ENCODE results near the gene SOX8.

Gene SOX8

DNA sequence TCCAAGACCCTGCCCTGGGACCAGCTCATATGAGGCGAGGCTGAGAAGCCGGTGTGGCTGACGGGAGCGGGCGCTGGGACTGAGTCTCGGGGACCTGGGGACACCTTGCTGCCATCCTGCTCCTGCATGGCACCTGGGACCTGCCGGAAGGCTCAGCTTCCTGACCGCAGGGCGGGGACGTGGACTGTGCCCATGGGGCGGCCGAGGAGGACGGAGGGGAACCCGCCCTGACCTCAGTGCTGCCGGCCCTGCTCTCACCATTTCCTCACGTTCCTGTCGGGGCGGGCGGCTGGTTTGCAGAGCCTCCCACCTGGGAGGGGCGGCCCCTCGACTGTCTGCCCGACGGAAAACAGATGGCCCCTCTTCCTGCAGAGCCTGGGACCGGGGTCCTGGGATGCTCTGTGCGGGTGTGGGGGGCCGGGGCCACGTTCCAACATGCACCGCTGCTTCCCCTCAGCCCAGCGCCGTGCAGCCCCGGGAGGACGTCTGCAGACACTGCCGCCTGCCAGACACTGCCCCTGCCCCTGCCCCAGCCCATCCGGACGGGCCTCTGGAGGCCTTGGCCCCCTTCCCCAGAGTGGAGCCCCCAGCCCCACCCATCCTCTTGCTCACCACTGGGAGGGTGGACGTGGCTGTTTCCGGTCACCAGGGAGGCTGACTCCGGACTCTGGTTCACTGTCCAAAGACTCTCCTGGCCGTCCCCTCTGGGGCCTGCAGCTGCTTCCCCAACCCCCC, 47.1 kb downstream of the SOX8 start:
- DNase-seq: no peak

DNA sequence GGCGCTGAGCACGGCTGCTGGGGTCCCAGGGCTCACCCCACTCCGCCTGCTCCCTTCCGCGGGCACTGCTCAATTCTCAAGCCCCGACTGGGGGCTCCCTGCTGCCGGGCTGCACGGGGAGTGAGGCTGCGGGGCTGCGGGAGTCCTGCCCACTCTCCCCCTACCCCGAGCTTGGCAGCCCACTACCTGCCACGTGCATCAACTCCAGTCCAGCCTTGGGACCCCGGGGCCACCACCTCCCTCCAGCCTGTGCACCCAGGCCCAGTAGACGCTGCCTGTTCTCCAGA, 47.6 kb downstream of the SOX8 start:
- no peak for DNase-seq

DNA sequence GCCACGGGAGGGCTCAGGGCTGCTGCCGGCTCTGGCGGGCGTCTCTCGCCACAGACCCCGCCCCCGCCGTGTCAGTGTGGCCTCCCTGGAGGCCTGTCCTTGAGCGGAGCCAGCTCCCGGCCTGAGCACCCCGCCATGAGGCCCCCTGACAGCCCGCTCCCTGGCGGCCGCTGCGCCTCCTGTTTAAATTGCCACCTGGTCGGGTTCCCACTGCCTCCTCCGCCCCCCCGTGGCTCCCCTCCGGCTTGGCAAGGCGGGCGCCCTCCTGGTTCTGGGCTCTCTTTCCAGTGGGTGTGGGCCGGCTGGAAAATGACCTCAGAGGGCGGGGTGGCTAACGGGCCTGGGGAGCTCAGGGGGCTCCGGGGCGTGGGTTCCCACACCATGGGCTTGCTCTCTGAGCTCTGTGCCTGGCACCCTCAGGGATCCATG, 48.9 kb downstream of the SOX8 start:
- no peak for DNase-seq

DNA sequence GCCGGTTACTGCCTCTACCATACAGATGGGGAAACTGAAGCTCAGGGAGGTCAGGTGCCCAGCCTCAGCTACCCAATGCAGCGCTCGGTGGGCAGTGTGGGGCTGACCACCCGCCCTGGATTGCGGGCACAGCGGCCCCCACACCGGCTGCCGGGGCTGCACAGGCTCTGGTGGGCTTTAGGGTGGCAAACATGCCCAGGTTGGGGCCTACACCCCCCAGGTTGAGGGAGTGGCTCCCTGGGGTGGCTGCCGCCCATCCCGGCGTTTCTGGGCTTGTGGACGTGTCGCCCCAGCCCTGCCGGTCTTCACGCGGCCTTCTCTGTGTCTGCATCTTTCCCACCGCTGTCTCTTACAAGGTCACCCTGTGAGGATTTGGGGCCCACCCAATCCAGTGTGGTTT, 50.1 kb downstream of the SOX8 start:
- DNase-seq: no peak

DNA sequence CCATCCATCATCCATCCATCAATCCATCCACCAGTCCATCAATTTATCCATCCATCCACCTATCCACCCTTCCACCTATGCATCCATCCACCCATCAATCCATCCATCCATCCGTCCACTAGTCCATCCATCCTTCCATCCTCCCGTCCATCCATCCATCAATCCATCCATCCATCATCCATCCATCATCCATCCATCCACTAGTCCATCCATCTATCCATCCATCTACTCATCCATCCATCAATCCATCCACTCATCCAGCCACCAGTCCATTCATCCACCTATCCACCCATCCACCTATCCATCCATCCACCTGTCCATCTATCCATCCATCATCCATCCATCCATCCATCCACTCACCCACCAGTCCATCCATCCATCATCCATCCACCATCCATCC, 51.0 kb downstream of the SOX8 start:
- no peak for DNase-seq

DNA sequence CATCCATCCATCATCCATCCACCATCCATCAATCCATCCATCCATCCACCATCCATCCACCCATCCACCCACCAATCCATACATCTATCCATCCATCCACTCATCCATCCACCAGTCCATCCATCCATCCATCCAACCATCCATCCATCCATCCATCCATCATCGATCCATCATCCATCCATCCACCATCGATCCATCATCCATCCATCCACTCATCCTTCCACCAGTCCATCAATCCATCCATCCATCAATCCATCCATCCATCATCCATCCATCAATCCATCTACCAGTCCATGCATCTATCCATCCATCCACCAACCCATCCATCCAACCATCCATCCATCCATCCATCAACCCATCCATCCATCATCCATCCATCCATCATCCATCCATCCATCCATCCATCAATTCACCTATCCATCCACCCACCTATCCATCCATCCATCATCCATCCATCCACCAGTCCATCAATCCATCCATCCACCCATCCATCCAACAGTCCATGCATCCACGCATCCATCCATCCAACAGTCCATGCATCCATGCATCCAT, 51.6 kb downstream of the SOX8 start:
- DNase-seq: no peak

DNA sequence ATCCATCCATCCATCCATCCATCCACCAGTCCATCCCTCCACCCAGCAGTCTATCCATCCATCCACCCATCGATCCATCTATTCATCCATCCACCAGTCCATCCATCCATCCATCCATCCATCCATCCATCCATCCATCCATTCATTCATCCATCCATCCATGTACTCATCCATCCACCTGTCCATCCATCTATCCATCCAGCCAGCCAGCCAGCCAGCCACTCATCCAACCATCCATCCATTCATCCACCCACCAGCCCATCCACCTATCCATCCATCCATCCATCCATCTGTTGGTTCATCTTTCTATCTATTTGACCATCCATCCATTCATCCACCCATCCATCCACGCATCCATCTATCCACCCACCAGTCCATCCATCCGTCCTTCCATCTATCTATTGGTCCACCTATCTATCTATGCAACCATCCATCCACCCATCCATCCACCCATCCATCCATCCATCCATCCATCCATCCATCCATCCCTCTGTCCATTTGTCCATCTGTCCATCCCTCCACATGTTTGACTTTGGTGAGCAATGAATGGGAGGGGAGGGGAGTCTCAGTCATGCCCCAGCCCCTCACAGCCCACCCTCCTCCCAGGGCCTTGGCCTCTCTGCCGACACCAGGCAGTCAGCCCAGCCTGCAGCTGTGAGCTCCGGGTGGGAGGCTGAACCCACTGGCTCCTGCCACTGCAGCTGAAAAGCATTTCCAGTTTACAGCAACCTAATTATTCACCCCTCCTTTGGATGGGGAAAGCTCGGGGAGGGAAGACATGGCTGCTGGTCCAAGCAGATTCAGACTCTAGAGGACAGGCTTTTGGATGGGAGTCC, 52.9 kb downstream of the SOX8 start:
- no peak for DNase-seq

DNA sequence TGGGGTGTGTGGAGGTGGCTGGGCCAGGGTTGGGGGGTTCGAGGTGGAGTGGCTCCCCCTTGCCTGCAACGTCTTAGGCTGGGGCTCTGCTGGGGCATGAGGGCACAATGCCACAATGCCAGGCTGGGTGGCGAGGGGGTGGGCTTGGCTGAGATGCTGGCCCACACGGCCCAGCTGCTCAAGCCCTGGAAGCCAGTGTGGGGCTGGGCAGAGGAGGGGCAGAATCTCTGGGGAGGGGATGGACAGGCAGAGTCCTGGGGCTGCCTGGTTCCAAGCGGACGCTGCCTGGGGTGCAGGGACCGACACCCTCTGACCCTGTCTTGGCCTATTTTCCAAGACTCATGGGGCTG, 53.5 kb downstream of the SOX8 start:
- DNase-seq: no peak

DNA sequence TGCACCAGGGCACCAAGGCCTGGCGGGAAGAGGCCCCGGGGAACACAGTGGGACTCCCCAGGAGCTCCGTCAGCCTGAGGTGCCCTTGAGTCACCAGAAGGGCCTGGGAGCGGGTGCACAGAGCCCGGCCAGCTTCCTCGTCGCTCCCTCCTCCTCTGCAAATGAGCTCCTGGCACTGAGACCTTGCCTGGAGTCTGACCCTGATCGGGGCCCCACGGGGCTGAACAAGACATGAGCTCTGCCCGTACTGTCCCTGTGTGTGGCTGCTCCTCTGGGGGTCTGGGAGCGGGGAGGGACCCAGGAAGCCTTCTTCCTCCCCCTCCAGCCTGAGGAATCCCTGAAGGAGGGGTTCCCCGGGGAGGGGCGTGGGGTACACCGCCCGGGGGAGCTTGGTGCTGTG, 54.6 kb downstream of the SOX8 start:
- no peak for DNase-seq
